ENCODE measurements around the gene ASAP2.

The ASAP2 gene

GRCh38 chr2:9184361-9184760, 22.3 kb upstream of the ASAP2 start:
- DNase-seq, result no peak

DNA sequence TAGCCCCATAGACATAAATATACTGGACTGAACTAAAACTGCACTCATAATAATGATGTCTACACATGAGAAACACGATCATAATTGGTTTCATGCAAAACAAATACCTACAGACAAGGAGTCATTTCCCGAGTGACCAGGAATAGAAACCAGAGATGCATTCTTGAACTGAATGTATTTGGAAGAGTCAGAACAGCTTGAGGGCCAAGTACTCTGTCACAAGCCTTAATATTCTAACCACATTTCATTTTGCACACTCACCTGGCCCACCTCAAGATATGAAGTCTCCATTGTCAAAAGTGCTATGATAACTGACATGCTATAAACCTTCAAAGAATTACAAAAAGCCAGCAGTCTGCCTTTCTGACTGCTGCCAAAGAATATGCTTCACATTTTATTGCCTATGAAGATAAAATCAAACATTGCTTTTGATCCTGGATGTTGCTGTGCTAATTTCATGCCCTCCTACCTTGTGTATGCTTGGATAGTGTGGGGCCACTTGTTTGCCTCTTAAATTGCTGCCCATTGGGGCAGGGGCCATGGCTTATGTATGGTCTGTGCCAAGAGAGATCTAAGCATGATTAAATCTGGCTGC, 18.9 kb upstream of the ASAP2 start:
- no peak for DNase-seq

- DNase-seq, result no peak
These were observed 17.8 kb upstream of the ASAP2 start for GRCh38 chr2:9188823-9189222.

DNA sequence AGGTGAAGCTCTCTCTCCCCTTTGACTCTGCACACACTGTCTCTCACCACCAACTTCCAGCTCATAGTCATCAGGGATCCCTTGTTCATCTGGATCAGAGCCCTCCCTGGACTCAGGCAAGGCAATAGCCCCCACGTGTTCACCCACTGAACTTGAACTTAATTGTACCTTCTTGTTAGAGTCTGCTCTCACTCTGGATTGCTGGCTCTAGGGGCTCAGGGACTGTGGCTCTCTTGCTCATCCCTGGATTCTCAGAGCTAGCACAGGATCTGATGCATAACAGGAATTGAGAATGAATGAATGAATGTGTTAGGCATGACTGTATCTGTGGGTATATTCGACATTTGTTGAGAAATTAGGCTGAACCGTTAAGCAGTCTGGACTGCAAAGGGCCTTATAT, 16.7 kb upstream of the ASAP2 start:
- no peak for DNase-seq

GRCh38 chr2:9191041-9191481, 15.6 kb upstream of the ASAP2 start:
- no peak for DNase-seq

GRCh38 chr2:9192712-9193111, 13.9 kb upstream of the ASAP2 start:
- no peak for DNase-seq

GRCh38 chr2:9194352-9194751, 12.3 kb upstream of the ASAP2 start:
- no peak for DNase-seq

- DNase-seq, result no peak
These were observed 10.0 kb upstream of the ASAP2 start for GRCh38 chr2:9196637-9197036.

DNA sequence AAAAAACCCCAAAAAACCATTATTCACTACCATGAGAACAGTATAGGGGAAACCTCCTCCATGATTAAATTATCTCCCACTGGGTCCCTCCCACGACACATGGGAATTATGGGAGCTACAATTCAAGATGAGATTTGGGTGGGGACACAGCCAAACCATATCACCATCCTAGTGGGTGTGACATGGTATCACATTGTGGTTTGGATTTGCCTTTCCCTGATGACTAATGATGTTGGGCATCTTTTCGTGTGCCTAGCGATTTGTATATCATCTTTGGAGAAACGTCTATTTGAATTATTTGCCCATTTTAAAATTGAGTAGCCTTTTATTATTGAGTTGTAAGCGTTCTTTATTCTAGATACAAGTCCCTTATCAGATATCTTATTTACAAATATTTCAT, 8.7 kb upstream of the ASAP2 start:
- DNase-seq, result no peak

- no peak for DNase-seq
These were observed 6.6 kb upstream of the ASAP2 start for GRCh38 chr2:9199716-9200632.

DNA sequence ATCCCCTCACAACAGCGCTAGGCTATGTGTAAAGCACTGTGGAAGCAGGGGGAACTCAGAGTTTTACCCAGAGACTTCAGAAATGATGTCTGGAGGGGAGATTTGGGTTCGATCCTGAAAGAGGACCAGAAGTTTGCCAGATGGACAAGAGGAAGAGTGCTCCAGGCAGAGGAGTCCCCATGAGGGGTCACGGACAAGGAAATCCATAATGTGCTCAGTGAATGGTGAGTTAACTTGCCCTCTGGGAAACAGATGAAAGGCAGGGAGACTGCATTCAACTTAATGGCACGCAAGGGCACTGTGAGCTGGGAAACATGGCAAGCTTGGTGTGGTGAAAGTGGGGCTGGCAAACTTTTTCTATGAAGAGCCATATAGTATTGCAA, 6.0 kb upstream of the ASAP2 start:
- no peak for DNase-seq

GRCh38 chr2:9201185-9201891, 5.3 kb upstream of the ASAP2 start:
- DNase-seq, result no peak

- no peak for DNase-seq
These were observed 3.6 kb upstream of the ASAP2 start for GRCh38 chr2:9203006-9203405.

DNA sequence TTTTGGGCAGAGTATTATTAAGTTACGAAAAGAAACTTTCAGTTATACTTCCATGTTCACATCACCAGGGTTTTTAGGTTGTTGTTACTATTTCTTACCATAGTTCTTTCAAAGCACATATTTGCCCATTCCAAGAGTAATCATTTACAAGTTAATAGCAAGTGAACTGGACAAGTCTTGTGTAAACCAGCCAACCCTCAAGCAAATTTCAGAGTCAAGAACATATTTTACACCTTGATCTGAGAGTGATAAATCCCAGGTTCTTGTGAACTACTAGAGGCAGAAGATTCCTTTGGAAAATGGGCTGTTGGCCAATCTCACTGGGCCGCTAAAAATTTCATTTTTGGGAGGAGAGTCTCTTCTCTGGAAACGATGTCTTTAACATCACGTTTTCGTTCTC, 2.7 kb upstream of the ASAP2 start:
- no peak for DNase-seq

GRCh38 chr2:9204939-9205338, 1.7 kb upstream of the ASAP2 start:
- DNase-seq, result no peak

GRCh38 chr2:9205486-9205885, 1.1 kb upstream of the ASAP2 start:
- no peak for DNase-seq

DNA sequence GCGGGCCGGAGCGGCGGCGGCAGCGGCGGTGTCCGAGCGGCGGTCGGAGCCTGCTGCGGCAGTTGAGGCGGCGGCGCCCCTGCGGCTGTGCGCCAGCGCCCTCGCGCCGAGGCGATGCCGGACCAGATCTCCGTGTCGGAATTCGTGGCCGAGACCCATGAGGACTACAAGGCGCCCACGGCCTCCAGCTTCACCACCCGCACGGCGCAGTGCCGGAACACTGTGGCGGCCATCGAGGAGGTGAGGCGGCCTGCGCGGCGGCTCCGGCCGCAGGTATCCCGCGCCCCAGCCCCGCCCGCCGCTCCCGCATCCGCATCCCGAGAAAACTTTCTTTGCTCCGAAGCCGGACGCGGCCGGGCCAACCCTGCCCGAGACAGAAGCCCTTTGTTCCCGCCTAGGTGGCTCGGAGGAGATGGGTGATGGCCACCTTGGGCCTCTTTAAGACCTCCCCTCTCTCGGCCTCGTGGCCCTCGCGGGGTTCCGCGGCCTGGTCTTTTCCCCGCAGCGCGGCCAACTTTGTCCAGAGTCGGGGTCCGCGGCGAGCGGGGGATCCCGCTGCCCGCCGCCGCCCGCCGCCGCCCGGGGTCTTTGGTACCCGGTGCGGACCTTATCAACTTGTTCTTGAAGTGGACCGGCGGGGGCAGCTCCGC, 504 bp downstream of the ASAP2 start:
- no peak for DNase-seq

DNA sequence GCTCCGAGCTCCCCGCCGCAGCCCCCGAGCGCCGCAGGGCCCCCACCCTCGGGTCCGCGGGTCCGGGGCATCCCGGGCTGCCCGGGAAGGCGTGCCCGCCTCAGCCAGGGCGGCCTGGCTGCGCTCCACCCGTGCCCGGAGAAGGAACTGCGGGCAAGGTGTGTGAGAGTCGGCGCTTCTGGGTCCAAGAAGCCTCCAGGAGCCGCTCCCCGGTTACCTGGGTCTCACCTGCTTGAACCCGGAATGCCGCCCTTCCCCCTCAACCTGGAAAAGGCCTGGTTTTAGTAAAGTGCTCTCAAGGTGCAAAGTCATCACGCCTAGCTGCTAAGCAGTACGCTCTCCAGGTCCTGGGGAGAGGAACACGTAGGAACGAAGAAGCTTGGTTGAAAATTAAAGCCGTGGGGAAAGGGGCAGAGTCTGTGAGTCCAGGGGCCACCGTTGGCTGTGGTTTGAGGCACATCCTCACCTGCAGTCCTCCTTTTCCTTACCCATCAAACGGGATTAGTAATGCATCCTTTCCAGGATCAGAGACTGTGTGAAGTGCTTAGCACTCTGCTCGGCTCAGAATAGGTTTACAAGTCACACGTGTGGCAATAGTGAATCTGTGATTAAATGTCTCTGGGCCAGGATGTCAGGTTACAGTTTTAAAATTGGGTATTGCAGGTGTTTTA, 1.2 kb downstream of the ASAP2 start:
- no peak for DNase-seq

DNA sequence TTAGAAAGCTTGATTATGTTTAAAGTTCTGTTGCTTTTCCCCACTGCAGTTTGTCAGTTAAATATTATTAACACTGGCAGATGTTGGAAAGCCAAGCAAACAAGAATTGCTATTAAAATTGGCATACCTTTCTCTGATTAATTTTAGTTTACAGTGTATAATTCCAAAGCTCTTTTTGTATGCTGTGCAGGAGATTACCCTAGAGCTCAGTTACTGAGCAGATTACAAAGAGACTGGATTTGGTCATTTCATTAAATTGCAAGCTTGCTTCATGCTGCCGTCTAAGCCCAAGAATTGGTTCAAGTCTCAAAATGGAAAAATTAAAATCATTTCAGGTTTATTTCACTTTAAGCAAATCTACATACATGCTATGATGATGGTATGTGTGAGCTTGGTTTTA, 2.3 kb downstream of the ASAP2 start:
- DNase-seq, result no peak

- DNase-seq, result no peak
These were observed 3.4 kb downstream of the ASAP2 start for GRCh38 chr2:9210030-9210429.

- DNase-seq, result no peak
These were observed 4.9 kb downstream of the ASAP2 start for GRCh38 chr2:9211496-9211895.

DNA sequence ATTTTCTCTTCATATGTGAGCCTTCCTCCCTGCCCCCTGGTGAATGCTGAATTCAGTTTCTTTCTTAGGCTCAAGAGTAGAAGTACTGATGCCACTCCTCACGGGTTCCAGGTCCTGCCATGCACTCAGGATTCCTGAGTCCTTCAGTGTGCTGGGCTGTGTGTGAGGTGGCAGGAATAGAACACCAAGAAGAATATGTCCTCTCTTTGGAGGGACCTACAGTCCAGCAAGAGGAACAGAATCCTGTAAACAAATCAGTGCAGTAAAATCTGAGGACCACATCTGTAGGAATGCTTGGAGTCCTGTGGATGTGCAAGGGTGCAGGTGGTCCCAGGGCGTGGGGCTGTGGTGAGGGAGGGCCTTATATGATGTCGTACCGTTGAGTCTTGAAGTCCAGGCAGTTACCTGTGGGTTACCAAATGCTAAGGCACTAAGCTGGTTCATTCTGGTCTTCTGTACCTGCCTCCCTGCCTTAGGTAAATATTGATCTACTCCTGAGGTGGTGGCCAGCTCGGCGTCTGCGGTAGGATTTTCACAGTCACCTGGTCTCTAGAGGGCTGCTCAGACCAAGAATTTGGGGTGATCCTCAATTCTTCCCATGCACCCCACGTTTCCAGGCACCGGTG, 5.5 kb downstream of the ASAP2 start:
- DNase-seq, result no peak

All from GDM1 (cell line).